Epithelial cell of prostate (primary cell): ENCODE results near the gene SORCS2.

Experiments
- DNase-seq: peaks from one replicate; pipeline ENCODE4 v3.0.0-alpha.2; 2011; ENCODE audit warnings: low read depth, low spot score
- H3K27ac ChIP-seq: fragments of 450-650 bp; 2 replicates; pipeline ENCODE4 v1.5.1; 2017; ENCODE audit warnings: mild to moderate bottlenecking

Gene SORCS2

GRCh38 chr4:7713757-7714156 lies 521.4 kb downstream of the SORCS2 start:
- DNase-seq: no peak
- no peak overlapping the region for H3K27ac ChIP-seq

- H3K27ac ChIP-seq: no peak overlapping the region
- DNase-seq: no peak
Measured at GRCh38 chr4:7714176-7714575, 521.8 kb downstream of the SORCS2 start.

DNA sequence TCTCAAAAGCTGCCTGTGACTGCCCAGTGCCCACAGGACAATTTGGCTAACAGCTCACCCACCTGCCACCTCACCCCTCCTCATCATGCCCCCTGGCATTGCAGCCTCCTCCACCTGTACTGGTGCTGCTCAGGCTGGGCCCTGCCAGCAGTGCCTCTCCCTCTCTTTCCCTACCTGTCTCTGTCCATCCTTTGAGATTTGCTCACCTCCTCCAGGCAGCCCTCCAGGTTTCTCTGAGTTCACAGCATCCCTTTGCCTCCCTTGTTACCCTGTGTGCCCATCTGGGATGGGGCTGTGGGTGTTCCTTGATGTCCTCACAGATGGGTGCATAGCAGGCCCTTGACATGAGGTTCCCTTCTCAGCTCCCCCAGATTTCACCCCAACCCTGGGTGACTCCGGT lies 522.4 kb downstream of the SORCS2 start:
- H3K27ac ChIP-seq: no peak overlapping the region
- no peak for DNase-seq

DNA sequence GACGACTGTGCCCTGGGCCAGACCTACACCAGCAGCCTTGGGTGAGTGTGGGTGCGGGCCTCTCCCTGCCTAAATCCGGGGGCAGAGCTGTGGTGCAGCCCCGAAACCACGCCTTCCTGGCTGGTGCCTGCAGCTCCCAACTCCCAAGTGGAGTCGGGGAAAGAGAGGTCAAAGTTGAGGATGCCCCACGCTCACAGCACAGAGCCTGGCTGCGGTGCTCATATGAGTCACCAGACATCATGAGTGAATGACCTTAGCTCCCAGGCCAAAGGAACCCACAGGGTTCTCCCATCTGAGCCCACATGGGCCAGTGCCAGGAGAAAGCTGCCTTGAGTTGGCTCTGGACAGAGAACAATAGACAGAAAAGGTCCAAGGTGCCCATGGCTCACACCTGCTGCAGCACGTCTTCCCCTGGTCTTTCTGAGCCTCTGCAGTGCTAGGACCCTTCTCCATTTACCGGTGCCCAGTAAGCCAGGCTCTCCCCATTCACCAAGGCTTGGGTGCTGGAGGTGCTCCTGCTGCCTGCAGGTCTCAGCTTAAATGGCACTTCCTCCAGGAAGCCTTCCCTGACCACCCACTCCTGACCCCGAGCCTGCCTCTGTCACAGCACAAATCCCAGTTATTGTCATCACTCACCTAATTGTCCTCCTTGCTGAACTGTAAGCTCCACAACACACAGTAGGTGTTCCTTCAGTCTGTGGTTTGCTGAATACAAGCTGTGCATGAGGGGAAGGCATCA lies 523.1 kb downstream of the SORCS2 start:
- H3K27ac ChIP-seq: no peak overlapping the region
- DNase-seq: no peak

- no peak for DNase-seq
- H3K27ac ChIP-seq: no peak overlapping the region
Measured at GRCh38 chr4:7716010-7716721, 523.8 kb downstream of the SORCS2 start.

GRCh38 chr4:7717161-7717560 lies 524.8 kb downstream of the SORCS2 start:
- no peak for DNase-seq
- no peak overlapping the region for H3K27ac ChIP-seq

DNA sequence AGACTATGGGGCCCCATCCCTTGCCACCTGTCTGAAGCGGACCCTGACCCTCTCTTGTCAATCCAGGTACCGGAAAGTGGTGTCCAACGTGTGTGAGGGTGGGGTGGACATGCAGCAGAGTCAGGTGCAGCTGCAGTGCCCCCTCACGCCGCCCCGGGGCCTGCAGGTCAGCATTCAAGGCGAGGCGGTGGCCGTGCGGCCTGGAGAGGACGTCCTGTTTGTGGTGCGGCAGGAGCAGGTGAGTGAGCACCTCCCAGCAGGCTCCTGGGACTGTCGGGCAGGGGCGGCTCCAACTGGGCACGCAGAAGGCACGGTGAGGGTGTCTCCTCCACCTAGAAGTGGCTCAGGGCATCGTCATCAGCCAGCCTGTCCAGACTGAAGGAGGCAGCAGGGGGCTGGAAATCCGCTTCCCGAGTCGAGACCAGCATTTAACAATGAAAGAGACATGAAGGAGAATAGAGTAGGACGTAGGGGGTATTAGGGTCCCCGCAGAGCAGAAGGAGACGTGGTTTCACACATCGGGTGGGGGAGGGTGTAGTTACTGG lies 525.7 kb downstream of the SORCS2 start:
- no peak for DNase-seq
- H3K27ac ChIP-seq: no peak overlapping the region

DNA sequence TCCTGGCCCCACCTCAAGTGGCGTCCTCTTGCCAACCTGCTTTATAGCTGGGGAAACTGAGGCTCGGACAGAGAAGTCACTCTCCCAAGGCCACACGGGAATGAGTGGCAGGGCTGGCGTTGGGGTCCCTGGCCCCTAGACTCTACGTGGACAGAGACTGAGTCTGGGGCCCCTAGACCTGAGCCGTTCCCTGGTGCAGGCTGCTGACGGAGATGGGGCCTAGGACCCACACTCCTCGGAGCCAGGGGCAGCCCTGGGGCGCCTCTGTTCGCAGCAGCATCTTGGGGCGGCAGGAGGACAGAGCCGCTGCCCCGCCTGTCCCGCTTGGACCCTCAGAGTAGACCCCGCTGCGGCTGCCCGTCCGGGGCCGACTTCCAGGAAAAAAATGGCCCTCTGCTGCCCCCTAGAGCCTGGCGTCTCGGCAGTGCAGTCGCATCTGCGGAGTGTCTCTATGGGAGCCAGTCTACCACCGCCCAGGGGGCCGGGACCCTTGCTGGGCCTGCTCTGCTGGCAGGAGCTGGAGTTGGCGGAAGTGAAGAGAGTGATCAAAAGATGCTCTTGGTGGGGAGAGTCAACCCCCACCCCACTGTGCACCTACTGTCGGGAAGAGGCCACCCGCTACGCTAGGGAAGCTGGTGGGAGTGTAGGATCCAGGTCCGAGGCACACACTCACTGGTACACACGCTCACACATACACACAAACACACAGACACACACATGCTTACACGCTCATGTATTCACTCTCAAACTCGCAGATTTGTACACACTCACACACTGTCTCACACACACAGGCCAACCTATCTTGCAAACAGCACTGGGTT lies 527.2 kb downstream of the SORCS2 start:
- DNase-seq: no peak
- H3K27ac ChIP-seq: no peak overlapping the region

- DNase-seq: no peak
- no peak overlapping the region for H3K27ac ChIP-seq
Measured at GRCh38 chr4:7721984-7722551, 529.7 kb downstream of the SORCS2 start.

DNA sequence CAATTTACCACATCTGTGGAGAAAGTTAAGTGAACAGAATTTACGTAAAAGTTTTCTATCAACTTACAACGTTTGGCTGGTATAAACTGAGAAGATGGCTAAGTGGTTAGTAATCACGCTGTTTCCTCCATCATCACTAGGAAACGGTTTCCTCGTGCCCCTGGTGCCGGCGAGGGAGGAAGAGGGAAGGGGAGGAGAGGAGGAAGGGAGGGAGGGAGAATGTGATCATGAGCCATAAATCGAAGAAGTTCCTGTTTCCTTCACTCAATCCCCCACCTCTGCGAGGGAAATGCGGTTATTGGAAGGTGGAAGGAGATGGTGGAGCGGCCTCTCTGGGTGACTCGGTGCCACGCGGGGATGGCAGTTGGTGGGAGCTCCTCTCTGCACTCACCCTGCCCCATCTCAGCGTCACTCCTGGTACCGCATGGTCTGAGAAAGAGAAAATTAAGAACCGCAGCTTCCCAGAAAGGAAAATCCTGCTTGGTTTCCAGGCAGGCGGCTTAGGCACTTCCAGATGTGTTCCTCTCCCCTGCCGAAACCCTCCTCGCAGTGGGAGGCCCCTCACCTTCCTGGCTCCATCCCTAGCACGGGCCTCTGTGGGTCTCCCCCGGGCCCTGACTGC lies 530.5 kb downstream of the SORCS2 start:
- H3K27ac ChIP-seq: no peak overlapping the region
- no peak for DNase-seq

GRCh38 chr4:7723625-7724024 lies 531.3 kb downstream of the SORCS2 start:
- DNase-seq: no peak
- no peak overlapping the region for H3K27ac ChIP-seq

DNA sequence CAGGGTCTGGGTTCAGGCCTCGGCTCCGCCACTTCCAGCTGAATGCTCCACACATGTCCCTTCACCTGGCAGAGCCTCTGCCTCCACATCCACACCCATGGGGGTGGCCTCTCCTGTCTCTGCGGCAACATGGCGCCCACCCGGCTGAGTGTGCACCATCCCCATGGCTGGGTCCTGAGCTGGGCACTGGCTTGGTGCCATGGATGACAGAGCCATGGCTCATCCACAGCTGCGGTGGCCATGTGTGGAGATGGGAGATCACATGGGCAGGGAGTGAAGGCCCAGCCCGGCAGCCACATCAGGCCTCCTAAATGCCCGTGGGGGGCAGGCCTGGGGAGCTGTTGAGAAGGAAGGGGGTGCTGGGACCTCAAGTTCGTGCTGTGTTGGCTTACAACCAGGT lies 533.6 kb downstream of the SORCS2 start:
- no peak overlapping the region for H3K27ac ChIP-seq
- DNase-seq: no peak

- H3K27ac ChIP-seq: no peak overlapping the region
- DNase-seq: no peak
Measured at GRCh38 chr4:7726665-7727413, 534.5 kb downstream of the SORCS2 start.

GRCh38 chr4:7727749-7728148 lies 535.4 kb downstream of the SORCS2 start:
- H3K27ac ChIP-seq: no peak overlapping the region
- no peak for DNase-seq

DNA sequence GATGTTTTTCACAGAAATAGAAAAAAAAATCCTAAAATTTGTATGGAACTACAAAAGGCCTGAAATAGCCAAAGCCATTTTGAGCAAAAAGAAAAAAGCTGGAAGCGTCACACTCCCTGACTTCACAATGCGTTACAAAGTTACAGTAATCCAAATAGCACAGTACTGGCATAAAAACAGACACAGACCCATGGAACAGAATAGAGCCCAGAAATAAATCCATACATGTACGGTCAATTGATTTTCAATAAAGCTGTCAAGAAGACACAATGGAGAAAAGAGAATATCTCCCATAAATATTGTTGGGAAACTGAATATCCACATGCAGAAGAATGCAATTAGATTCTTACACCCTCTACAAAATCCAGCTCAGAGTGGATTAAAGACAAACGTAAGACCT lies 539.1 kb downstream of the SORCS2 start:
- H3K27ac ChIP-seq: no peak overlapping the region
- DNase-seq: no peak

DNA sequence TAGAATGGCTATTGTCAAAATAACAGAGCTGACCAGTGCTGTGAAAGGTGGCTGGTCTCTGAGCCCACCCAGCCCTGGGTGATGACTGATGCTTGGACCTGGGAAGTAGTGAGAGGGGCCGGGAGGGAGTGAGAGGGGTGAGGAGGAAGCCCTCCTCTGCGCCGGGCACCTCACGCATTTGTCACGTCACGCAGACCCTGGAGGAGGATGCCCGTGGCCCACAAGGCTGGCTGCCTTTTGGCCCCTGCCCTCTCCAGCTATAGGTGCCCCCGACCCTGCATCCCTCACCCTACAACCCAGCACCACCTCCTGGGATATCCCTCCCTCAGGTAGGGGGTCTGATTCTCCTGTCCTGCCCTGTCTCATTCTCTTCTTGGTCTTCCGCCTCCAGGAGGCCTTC lies 539.9 kb downstream of the SORCS2 start:
- DNase-seq: no peak
- no peak overlapping the region for H3K27ac ChIP-seq

GRCh38 chr4:7733201-7733600 lies 540.9 kb downstream of the SORCS2 start:
- H3K27ac ChIP-seq: no peak overlapping the region
- DNase-seq: no peak

DNA sequence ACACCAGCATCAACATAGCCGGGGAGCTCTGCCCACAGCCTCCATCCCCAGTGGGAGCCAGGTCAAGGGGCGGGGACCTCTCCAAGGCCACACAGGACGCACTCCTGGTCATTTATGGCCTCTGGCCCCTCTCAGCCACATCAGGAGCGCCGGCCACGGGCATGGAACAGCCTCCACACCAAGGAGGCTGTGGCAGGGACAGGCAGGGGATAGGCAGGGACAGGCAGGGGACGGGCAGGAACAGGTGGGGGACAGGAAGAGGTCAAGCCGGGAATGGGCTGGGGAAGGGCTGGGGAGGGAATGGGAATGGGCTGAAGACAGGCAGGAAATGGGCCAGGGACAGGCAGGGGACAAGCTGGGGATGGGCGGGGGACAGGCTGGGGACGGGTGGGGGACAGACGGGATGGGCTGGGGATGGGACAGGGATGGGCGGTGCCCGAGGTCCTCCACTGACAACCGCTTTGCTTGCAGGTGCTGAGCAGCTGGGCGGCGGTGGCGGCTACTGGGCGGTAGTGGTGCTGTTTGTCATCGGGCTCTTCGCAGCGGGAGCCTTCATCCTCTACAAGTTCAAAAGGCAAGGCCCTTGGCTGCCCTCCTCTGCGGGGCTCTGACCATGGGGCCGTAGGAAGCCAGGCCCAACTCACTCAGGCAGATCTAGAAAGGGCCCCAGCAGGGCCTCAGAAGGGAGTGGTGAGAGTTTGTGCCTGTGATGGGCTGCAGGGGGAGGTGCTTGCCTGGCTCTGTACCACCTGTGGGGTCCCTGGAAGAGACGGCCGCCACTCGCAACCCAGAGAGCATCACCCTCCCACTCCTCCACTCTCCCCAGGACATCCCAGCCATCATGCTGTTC lies 541.7 kb downstream of the SORCS2 start:
- no peak for DNase-seq
- H3K27ac ChIP-seq: no peak overlapping the region
